Measurements from ENCODE around the gene RNU6-1. TPM values are rescaled to one million over a fixed set of nuclear protein-coding genes. Genes with fewer than 3 reads are reported as not detected.

The RNU6-1 gene
- total RNA-seq, 2 donors from 2014 or later, result not detected

- no peak for ATAC-seq (replicated peaks)
- no peak overlapping the region for H3K27ac Mint-ChIP-seq
- no peaks in the 10 kb centered on the region for H3K36me3 Mint-ChIP-seq (ENCODE audit: low read depth)
- peaks cover 29% of the 10 kb centered on the region for H3K27me3 Mint-ChIP-seq
- H3K4me3 Mint-ChIP-seq, result no peak overlapping the region
- no peaks in the 10 kb centered on the region for H3K4me1 Mint-ChIP-seq
- peaks cover 14% of the 10 kb centered on the region for H3K9me3 Mint-ChIP-seq
Observed at GRCh38 chr15:67869701-67870100, 29.9 kb upstream of the RNU6-1 start.

GRCh38 chr15:67865766-67866165 lies 25.9 kb upstream of the RNU6-1 start:
- peaks cover 22% of the 10 kb centered on the region for H3K27me3 Mint-ChIP-seq
- no peaks in the 10 kb centered on the region for H3K36me3 Mint-ChIP-seq (ENCODE audit: low read depth)
- peaks cover 4% of the 10 kb centered on the region for H3K4me1 Mint-ChIP-seq
- peaks cover 1% of the 10 kb centered on the region for H3K9me3 Mint-ChIP-seq
- H3K27ac Mint-ChIP-seq, result no peak overlapping the region
- ATAC-seq (replicated peaks), result no peak
- no peak overlapping the region for H3K4me3 Mint-ChIP-seq

DNA sequence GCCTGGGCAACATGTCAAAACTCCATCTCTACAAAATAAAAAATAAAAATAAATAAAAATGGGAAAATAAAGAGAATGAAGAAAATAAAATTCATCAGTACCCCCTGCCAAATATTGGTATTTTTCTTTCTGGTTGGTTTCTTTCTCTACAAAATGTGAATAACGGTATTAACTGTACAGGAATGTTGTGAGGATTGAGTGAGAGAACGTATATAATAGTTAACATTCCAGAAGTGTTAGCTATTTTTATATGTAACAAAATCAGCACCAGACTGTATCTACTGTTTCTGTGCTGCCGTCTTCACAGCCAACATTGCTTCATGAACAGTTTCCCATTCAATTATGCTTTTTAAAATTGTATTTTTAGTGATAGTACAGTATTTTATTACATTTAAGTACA lies 25.5 kb upstream of the RNU6-1 start:
- H3K36me3 Mint-ChIP-seq (ENCODE audit: low read depth), result no peaks in the 10 kb centered on the region
- no peak overlapping the region for H3K4me3 Mint-ChIP-seq
- ATAC-seq (replicated peaks), result no peak
- H3K9me3 Mint-ChIP-seq, result no peaks in the 10 kb centered on the region
- H3K27ac Mint-ChIP-seq, result no peak overlapping the region
- H3K27me3 Mint-ChIP-seq, result peaks cover 21% of the 10 kb centered on the region
- peaks cover 4% of the 10 kb centered on the region for H3K4me1 Mint-ChIP-seq

DNA sequence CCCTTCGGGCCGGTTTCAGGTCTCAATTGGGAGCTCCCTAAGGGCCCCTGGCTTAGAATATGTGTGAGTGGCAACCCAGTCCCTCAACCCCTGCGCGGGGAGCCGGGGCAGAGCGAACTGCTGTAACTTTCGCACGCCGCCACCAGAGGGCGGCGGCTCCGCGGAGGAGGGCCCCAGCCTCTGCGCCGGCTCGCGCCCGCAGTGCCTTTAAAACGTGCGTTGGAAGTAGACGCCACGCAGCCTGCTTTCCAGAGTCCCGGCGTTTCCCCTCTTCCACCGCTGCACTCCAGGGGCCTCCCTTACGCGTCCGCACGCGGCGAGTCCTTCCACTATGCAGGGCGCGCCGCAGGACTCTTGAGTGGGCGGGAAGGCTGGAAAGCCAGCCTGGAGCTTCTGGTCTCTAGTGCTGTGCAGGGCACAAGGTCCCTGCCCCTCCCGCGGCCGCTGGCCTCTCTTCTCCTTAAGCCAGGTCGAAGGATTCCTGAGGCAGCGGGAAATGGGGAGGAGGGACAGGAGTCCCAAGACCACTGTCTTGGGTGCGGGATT lies 23.7 kb upstream of the RNU6-1 start:
- H3K27ac Mint-ChIP-seq, result no peak overlapping the region
- no peaks in the 10 kb centered on the region for H3K9me3 Mint-ChIP-seq
- ATAC-seq (replicated peaks), result peak; percentile 99
- peaks cover 4% of the 10 kb centered on the region for H3K4me1 Mint-ChIP-seq
- peaks cover 17% of the 10 kb centered on the region for H3K27me3 Mint-ChIP-seq
- H3K36me3 Mint-ChIP-seq (ENCODE audit: low read depth), result no peaks in the 10 kb centered on the region
- peak overlapping the region; percentile 52 for H3K4me3 Mint-ChIP-seq

DNA sequence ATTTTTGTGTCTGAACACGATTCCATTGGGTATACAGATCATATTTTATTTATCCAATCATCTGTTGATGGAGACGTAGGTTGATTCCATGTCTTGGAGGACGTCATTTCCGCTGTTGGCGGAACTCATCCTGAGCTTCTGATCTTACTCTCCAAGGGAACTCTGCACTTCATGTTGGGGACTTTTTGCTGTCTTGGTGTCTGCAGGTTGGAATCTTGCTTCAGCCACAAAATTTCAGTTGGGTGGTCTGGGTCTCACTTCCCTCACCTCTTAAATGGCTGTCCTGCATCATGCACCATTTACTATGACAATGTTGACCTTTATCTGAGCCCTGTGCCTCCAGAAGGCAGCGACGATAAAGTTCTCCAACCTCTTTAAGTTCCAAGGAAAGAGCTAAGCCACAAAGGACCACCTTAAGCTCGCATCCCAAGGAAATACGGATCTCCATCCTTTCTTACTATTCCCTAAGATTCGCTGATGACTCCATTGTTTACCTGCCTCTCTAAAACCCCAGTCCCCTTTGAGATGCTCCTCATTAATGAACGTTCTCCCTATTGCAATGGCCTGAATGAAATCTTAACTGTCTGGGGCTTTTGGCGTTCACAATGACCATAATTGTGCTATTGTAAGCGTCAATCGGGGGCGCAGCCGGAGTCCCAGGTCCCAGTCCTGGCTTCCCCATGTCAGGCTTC lies 23.1 kb upstream of the RNU6-1 start:
- Mint-ChIP-seq H3K9me3 (no peaks in the 10 kb centered on the region), H3K4me3 (peak overlapping the region; percentile 52), H3K36me3 (ENCODE audit: low read depth) (no peaks in the 10 kb centered on the region), H3K27me3 (peaks cover 17% of the 10 kb centered on the region), H3K4me1 (peaks cover 4% of the 10 kb centered on the region), H3K27ac (no peak overlapping the region)
- ATAC-seq (replicated peaks), result no peak

DNA sequence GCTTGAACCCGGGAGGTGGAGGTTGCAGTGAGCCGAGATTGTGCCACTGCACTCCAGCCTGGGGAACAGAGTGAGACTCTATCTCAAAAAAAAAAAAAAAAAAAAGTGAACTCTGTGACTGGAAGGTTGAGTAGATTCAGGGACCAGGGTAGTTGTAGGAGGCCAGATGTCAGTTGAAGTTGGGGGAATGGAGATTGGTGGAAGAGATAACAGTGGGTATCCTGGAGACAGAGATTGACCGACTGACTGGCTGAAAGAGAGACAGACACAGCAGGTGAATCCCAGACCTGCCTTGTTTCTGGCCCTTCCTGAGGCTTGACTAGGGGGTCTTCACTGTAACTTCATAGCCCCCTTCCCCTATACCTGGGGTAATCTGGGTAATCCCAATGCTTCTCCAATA lies 22.1 kb upstream of the RNU6-1 start:
- H3K27me3 Mint-ChIP-seq, result peaks cover 17% of the 10 kb centered on the region
- no peak overlapping the region for H3K27ac Mint-ChIP-seq
- H3K9me3 Mint-ChIP-seq, result no peaks in the 10 kb centered on the region
- H3K36me3 Mint-ChIP-seq (ENCODE audit: low read depth), result no peaks in the 10 kb centered on the region
- H3K4me1 Mint-ChIP-seq, result peaks cover 4% of the 10 kb centered on the region
- H3K4me3 Mint-ChIP-seq, result no peak overlapping the region
- no peak for ATAC-seq (replicated peaks)

- H3K4me1 Mint-ChIP-seq, result peaks cover 9% of the 10 kb centered on the region
- H3K27ac Mint-ChIP-seq, result no peak overlapping the region
- H3K9me3 Mint-ChIP-seq, result no peaks in the 10 kb centered on the region
- no peaks in the 10 kb centered on the region for H3K36me3 Mint-ChIP-seq (ENCODE audit: low read depth)
- no peak overlapping the region for H3K4me3 Mint-ChIP-seq
- peaks cover 9% of the 10 kb centered on the region for H3K27me3 Mint-ChIP-seq
- ATAC-seq (replicated peaks), result no peak
Observed at GRCh38 chr15:67859331-67859946, 19.6 kb upstream of the RNU6-1 start.

DNA sequence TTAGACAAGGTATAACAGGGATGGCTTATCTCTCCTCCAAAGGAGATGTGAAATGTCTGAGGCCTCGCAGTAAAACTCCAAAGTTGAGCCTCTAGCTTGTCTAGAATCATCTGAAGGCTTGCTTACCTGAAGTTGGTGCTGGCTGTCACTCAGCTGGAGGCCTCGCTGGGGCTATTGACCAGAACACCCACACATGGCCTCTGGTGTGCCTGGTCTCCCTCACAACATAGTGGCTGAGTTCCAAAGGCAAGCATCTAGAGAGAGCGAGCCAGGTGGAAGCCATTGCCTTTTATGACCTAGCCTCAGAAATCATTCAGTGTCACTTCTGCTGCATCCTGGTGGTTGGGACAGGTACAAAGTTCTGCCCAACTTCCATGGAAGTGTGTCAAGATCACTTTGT lies 17.4 kb upstream of the RNU6-1 start:
- no peak for ATAC-seq (replicated peaks)
- Mint-ChIP-seq H3K4me3 (no peak overlapping the region), H3K27me3 (no peaks in the 10 kb centered on the region), H3K36me3 (ENCODE audit: low read depth) (no peaks in the 10 kb centered on the region), H3K4me1 (peaks cover 5% of the 10 kb centered on the region), H3K27ac (no peak overlapping the region), H3K9me3 (no peaks in the 10 kb centered on the region)

GRCh38 chr15:67855842-67856241 lies 16.0 kb upstream of the RNU6-1 start:
- peak; percentile 81 for ATAC-seq (replicated peaks)
- no peaks in the 10 kb centered on the region for H3K9me3 Mint-ChIP-seq
- H3K4me3 Mint-ChIP-seq, result peak overlapping the region; percentile 24
- H3K27me3 Mint-ChIP-seq, result no peaks in the 10 kb centered on the region
- H3K4me1 Mint-ChIP-seq, result peaks cover 10% of the 10 kb centered on the region
- H3K36me3 Mint-ChIP-seq (ENCODE audit: low read depth), result no peaks in the 10 kb centered on the region
- peak overlapping the region; percentile 74 for H3K27ac Mint-ChIP-seq

DNA sequence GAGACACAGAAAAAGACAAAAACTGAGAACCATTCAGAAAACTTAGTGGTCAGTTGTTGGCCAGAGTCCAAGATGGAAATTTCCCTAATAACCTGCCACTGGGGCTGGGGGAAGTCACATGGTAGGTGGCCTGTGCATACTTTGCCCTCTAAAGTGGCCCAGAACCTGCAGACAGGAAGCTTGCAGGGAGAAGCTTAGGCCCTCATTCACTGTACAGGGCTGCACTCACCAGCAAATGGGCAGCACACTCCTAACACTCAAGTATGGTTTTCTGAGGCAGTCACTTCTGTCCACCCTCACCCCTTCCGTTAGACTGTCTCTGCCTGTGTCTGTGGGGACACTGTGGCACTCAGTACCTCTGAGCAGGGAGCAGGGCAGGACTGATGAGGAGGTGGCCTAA lies 14.5 kb upstream of the RNU6-1 start:
- Mint-ChIP-seq H3K27me3 (peaks cover 9% of the 10 kb centered on the region), H3K4me1 (peaks cover 10% of the 10 kb centered on the region), H3K36me3 (ENCODE audit: low read depth) (no peaks in the 10 kb centered on the region), H3K27ac (no peak overlapping the region), H3K9me3 (no peaks in the 10 kb centered on the region), H3K4me3 (no peak overlapping the region)
- no peak for ATAC-seq (replicated peaks)

GRCh38 chr15:67853454-67853853 lies 13.6 kb upstream of the RNU6-1 start:
- H3K27me3 Mint-ChIP-seq, result peaks cover 9% of the 10 kb centered on the region
- no peaks in the 10 kb centered on the region for H3K36me3 Mint-ChIP-seq (ENCODE audit: low read depth)
- H3K9me3 Mint-ChIP-seq, result no peaks in the 10 kb centered on the region
- no peak for ATAC-seq (replicated peaks)
- H3K4me3 Mint-ChIP-seq, result no peak overlapping the region
- H3K4me1 Mint-ChIP-seq, result peaks cover 10% of the 10 kb centered on the region
- H3K27ac Mint-ChIP-seq, result no peak overlapping the region

- peaks cover 10% of the 10 kb centered on the region for H3K4me1 Mint-ChIP-seq
- H3K27me3 Mint-ChIP-seq, result peaks cover 13% of the 10 kb centered on the region
- no peaks in the 10 kb centered on the region for H3K36me3 Mint-ChIP-seq (ENCODE audit: low read depth)
Observed at GRCh38 chr15:67852418-67852817, 12.6 kb upstream of the RNU6-1 start.

GRCh38 chr15:67850994-67851571 lies 11.2 kb upstream of the RNU6-1 start:
- Mint-ChIP-seq H3K4me3 (no peak overlapping the region), H3K27me3 (peaks cover 13% of the 10 kb centered on the region), H3K27ac (no peak overlapping the region), H3K36me3 (ENCODE audit: low read depth) (no peaks in the 10 kb centered on the region), H3K9me3 (no peaks in the 10 kb centered on the region), H3K4me1 (peaks cover 9% of the 10 kb centered on the region)
- peak; percentile 40 for ATAC-seq (replicated peaks)

More at GRCh38 chr15:67852418-67852817, 12.6 kb upstream of the RNU6-1 start:
- ATAC-seq (replicated peaks), result no peak
- Mint-ChIP-seq H3K27ac (no peak overlapping the region), H3K4me3 (no peak overlapping the region), H3K9me3 (no peaks in the 10 kb centered on the region)

DNA sequence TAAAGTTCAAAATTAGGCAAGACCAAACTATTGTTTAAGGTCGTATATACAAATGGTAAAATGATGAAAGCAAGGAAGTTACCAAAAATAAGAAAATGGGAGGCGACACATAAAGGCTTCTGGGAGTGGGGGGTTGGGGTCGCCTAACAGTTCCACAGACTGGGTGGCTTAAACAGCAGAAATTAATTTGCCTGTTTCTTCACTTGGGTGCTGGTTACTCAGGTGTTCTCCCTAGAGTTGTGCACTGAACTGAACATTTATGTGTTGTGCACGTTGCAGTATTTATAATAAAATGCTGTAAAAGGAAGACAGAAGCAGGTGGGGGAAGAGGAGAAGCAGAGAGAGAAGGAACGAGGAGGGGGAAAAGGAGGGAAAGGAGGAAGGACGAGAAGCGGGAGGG lies 10.5 kb upstream of the RNU6-1 start:
- no peaks in the 10 kb centered on the region for H3K9me3 Mint-ChIP-seq
- peaks cover 5% of the 10 kb centered on the region for H3K4me1 Mint-ChIP-seq
- peaks cover 13% of the 10 kb centered on the region for H3K27me3 Mint-ChIP-seq
- no peak overlapping the region for H3K4me3 Mint-ChIP-seq
- H3K27ac Mint-ChIP-seq, result no peak overlapping the region
- no peaks in the 10 kb centered on the region for H3K36me3 Mint-ChIP-seq (ENCODE audit: low read depth)
- ATAC-seq (replicated peaks), result no peak

DNA sequence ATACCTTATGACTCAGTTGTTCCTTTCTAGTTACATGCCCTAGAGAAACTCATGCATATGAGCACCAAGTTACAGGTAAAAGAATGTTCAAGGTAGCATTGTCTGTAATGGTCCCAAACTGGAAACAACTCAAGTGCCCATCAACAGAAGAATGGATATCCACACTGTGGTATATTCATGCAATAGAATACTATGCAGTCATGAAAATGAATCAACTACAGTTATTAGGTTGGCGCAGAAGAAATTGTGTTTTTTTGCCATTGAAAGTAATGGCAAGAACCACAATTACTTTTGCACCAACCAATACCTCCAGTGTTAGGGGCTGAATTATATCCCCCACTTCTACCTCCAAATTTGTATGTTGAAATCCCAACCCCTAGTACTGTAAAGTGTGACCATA lies 9.7 kb upstream of the RNU6-1 start:
- no peaks in the 10 kb centered on the region for H3K9me3 Mint-ChIP-seq
- H3K36me3 Mint-ChIP-seq (ENCODE audit: low read depth), result no peaks in the 10 kb centered on the region
- no peak for ATAC-seq (replicated peaks)
- no peak overlapping the region for H3K4me3 Mint-ChIP-seq
- H3K4me1 Mint-ChIP-seq, result peaks cover 5% of the 10 kb centered on the region
- no peak overlapping the region for H3K27ac Mint-ChIP-seq
- peaks cover 13% of the 10 kb centered on the region for H3K27me3 Mint-ChIP-seq
